Renal pelvis (tissue), 4 donors: ENCODE measurements around the gene CACNA1C. TPM values are rescaled to one million over a fixed set of nuclear protein-coding genes. Genes with fewer than 3 reads are reported as not detected.

Source experiments
- DNase-seq: peaks from one replicate; pipeline ENCODE4 v3.0.0-alpha.2; 2013
- polyA plus RNA-seq, 3 donors: library from polyadenylated mRNA; unstranded; fragments of 120-200 nt; gene quantifications; one replicate each; pipeline ENCODE4 v1.2.1, GENCODE V29; 2013; ENCODE audit not compliant: insufficient read length in 3 of 3

The CACNA1C gene
- polyA plus RNA-seq, 3 donors: 7.1 to 12.2 (median 10.0) TPM

DNA sequence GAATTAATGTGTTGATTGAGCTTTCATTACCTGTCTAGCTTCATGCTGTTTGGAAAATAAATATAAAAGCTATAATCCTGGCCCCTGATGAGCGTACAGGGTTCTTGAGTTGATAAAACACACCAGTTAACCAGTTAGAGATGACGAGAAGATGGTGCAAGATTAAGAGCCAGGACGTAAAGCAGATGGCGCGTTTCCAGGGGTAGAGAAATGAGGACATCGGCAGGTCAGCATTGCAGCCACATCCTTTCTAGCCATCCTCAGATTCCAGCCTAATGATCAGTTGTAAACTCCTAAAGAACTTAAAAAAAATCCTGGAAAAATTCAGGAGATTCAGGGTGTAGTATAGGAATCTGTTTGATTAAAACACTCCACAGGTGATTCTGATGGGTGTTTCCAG lies 203.7 kb downstream of the CACNA1C start:
- no peak for DNase-seq

DNA sequence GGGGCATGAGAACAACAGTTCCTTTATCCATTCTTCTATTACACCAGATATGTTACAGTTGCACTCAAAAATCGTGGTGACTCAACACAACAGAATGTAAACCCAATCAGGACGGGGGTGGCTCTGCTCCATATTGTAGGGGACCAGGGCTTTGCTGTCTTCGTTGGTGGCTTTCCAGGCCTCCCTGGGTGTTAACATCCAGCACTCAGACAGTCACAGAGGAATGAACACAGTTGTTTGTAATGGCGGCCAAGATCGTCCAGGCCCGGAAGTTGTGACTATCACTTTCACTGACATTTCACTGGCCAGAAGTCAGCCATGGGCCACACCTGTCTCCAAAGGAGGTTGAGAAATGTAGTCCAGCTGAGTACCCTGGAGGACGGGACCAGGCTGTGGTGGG lies 204.1 kb downstream of the CACNA1C start:
- DNase-seq: no peak

DNA sequence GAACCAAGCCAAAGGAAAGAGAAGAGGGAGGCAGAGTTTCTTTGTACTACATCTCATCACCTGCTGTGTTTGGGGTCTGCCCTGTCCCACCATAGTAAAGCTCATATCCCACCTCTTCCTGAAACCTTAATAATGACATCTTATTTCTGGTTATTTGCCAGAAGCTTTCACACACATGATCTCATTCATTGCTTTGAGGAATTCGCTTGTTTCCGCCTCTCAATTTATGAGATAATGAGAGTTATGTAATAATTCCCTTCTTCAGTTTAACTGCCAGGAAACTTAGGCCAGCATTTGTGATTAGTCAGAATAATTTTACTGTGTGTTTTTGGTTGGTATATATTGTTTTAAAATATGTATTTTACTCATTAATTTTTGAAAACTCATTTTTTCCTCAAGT lies 205.2 kb downstream of the CACNA1C start:
- DNase-seq: no peak

DNA sequence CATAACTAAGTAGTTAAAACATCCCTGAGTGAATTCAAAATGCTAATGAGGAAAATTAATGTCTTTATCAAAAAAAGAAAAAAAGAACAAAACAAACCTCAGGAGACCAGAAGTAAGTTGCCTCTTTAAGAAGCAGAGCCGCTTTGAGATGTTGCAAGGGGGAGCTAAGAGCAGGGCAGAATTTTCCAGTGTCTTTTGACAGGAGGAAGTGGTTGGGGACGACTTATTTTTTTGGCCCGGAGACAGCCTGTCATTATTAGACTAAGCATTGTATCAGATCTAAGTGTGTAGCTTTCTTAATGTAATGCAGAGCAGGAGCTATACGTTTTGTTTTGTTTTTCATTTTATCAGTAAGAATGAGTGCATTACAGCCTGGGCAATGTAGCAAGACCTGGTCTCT lies 206.6 kb downstream of the CACNA1C start:
- DNase-seq: no peak

DNA sequence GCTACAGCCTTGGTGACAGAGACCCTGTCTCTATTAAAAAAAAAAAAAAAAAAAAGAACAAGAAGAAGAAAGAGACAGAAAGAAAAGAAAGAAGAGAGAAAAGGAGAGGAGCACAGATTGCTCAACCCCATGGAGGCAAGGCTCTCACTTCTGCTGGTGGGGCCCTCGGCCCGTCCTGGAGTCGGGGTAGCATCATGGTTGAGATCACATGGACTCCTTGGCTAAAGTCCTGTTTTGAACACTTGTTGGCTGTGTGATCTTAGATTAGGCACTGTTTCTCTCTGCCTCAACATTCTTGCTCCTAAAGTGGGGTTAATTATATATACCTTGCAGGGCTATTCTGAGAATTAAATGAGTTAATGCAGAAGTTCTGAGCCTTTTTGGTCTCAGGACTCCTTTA lies 207.7 kb downstream of the CACNA1C start:
- DNase-seq: no peak

DNA sequence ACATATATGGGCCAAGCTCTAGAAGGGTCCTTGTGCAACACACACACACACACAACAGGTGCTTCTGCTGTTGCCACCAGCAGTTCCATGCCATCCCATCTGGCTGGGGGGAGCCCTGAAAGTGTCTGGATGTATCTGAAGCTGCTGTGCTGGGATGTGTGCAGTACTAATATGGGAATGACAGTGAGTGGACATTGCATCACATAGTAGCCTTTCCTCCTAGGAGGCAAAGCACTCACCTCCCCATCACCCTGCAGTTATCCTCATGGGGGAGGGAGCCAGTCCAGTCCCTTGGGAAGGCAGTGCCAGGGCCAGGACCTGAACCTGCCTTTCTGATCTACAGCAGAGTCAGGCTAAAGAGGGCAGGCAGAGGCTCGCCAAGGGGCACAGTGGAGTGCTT lies 208.9 kb downstream of the CACNA1C start:
- DNase-seq: no peak

DNA sequence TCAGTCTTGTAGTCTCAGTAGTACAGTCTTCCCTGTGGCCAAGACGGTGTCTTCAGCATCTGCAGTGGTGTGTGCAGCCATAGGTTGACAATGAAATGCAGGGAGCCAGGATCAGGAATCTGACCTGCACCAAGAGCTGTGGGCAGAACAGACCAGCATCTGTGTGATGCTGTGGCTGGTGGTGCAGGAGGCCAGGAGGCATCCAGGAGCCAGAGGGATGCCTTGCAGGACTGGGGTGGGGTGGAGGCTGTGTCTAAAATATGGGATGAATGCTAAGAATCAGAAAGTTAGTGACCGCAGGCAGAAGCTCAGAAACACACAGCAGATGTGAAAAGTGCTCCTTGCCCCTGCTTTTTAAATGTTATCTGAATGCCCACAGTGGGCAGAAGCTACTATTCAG lies 209.7 kb downstream of the CACNA1C start:
- DNase-seq: no peak

DNA sequence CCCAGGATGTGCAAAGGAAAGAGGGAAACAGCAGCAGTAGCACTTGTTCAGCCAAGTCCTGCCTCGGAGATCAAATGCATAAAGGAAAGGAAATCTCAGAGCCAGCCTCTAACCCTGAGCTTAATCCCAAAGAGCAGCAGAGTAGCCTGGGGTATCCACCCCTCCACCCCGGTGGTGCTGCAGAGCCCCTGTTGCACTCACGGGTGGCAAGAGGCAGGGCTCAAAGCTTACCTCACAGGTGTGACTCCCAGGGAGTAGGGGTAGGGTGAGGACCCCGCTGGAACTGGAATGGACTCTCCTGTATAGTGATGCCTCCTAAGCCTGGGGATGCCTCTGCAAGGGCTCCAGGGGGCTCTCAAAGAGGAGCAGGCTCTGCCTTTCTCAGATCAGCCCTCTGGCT lies 211.1 kb downstream of the CACNA1C start:
- DNase-seq: no peak

DNA sequence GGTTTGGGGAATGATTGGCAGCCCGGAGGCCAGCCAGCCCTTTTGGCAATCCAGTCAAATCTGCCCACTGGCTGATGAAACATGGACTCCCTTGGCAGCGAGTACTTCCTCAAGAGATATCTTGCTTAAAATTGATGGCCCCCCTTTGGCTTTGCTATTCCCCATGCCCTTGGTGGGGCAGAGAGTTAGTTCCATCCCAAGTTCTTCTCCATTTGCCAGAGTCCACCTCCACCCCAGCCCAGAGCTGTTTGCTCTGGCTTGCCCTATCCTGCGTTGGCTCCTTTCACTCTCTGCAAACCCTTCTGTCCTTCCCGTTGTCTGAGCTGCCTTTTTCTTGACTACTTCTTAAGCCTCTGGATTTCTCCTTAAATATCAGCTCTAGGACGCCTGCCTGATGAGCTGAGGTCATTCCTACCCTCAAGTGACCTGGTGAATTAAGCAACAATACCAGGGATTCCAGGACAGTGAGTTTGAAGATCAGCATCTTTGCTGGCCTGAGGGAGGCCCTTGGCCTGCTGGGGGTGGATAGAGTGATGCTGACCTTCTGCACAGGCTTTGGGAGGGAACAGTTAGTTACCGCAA lies 212.0 kb downstream of the CACNA1C start:
- DNase-seq: no peak

DNA sequence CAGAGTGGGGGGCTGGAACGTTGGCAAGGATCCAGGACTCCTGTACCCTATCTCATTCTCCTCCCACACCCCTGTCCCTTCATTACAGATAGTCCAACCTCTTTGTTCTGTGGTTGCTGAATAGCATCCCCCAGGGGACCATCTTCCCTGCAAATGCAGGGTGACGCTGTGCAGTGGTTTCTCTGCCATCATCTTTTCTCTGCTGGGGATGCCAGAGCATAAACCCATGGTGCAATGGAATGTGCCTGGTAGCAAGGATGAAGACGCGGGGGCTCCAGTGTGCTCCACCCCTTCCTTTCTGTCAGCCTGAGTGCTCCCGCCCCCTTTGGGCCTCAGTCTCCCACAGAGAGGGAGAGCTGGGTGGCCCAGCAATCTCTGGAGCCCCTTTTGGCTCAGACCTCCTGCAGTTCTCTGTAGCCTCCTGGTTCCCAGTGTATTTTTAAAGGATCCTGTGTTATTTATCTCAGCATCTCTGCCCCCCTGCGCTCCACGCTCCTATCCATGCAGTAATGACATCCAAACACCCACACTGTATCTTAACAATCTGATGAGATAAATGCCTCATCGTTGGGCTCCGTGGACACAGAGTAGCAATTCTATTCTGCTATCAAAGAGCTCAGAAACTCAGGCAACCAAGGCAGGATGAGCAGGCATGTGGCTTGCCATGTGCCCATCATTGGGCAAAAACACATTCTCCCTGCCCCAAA lies 212.8 kb downstream of the CACNA1C start:
- DNase-seq: no peak

DNA sequence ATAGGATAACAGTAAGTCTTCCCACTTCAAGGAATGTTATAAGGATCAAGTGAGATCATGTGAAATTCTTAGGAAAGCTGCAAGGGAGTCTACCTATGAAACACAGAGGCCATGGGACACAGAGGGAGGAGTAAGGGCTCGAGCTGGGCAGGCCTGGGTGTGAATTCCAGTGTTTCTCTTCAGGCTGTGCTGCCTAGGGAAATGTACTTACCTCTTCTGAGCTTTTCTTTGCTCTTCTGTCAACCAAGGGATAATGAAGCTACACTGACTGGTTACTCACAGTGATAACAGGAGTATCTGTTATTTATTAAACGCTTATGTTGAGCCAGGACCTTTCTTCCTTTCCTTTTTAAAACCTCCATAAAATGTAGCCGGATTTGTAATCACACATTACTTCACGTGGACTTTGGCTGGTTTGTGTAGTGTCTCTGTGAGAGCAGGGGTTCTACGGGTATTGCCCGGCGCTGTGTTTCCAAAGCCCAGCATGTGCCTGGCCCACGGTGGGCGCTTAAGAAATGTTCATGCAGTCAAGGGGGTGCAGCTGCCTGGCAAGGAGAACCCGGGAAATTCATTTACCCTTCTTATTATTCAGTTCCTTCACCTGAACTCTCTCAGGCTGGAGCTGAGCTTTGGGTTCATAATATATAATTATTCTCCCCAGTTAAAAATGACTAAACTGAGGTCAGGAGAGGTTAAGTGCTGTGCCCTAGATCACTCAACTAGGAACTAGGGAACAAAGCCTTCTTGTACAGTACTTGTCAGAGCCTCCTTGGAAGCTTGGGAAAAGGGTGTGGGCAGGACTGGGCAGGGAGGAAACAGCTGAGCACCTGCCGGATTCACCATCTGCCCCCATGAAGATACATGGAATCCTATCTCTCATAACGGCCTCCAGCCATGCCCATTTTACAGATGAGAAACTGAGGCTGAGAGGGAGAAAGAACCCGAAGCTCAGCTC lies 214.2 kb downstream of the CACNA1C start:
- DNase-seq: no peak

DNA sequence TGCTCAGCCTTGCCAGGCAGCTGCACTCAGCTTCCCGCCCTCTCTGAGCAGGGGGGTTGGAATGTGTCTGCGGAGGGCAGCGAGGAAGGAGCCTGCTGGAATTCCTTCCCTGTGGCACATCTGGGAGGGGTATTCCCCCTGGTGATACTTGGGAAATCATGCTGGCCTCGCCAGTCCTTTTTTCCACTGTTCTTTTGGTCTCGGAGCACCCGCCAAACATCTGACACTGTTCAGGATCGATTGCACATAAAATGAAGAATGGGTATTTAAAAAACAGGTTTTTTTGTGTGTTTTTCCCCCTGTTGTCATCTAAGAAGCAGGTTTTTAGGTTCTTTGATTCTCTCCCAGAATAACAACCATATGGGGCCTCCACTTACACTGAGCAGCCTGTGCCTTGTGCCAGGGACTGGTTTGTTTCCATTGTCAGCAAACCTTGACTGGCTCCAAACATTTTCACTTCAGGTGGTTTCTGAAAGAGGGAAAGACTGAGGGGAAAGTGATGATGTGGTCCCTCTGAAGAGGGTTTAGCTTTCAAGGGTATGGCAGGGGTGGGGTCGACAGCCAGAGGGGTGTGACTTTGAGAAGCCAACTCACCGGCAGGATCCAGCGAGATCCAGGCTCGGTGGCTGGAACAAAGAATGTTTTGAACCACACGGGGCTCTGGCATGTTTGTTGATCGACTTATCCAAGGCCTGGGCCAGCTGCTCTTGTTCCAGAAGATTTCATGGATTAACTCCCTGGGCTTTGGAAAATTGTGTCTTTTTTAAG lies 215.1 kb downstream of the CACNA1C start:
- no peak for DNase-seq

DNA sequence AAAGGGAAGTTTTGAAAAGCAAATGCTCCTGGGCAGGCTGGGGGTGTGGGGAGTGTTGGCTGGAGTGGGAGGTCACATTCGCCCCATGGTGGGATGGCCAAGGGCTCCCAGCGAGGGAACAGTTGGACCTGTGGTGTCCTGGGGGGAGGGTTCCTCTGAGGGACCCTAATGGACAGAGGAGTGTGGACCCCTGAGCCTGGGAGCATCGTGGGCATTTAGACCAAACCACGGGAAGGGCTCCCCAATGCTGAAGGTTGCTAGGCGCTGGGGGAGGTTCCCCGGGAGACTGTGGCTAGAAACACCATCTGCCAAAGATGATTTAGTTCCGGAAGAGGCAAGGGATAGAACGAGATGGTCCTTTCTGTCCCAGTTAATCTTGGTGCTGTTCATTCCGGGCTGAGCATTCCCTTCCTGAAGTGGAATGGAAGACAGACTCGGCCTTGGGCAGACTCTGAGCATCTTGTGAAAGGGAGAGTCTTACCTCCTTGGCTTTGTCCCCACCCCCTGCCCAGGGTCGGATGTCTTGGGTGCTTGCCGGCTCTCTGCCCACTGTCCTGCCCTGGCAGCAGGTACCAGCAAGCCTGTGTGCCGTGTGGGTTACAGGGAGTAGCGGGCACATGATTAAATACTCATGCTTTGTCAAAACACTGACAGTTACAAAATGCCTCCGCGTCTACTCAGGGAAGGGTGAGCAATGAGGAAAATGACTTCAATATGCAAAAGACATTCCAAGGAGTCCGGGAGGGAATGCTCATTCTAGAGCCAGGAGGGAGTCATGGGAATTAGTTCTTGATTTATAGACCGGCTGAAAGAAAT lies 215.9 kb downstream of the CACNA1C start:
- DNase-seq: no peak

DNA sequence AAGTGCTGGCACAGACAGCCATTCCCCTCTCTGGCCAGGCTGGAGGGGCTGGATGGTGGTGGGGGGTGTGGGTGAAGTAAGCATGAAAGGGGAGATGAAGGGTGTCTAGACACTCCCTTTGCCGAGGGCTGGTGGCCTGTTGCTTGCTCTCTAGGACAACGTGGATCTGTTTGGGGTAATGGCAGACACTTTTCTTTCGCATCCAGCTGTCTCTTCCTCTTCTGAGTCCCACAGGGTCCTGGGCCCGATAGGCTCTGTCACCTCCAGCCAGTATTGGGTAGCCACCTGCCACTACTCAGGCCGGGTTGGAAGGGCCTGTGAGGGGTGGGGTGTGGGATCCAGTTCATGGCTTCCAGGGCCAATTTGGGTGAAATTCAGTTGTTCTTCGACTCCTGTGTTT lies 218.1 kb downstream of the CACNA1C start:
- no peak for DNase-seq

DNA sequence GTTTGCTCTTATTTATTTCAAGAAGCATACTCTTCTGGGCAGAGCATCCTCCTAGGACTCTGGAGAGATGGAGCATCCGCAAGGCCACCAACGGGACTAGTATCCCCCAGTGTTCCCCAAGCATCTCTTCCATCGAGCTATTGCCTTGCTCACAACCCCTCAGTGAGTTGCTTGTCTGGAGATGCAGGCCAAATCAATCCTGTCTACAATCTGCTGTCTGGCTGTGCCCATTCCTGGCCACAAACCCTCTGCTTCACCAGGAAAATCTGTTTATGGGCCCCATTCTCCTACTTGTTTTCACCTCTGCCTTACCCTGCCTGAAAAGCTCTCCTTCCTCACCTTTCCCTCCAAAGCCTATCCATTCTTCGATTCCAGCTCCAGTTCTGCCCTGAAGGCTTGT lies 219.2 kb downstream of the CACNA1C start:
- DNase-seq: no peak

DNA sequence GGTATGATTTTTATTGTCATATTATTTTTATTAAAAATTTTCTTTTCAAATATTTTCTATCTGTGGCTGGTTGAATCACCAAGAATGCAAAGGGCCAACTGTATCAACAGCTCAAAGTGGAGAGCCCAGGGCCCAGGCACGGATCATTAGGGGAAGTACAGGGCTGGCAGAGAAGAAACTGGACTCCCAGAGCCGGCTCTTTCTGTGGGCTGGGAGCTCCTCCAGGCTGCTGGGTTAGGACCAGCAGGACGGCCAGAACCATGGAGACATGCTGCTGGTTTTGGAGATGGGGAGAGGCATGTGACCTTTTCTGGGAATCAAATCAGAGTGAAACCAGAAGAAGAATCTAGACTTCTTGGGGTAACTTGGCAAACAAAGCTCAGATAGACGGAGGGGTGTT lies 220.5 kb downstream of the CACNA1C start:
- no peak for DNase-seq

DNA sequence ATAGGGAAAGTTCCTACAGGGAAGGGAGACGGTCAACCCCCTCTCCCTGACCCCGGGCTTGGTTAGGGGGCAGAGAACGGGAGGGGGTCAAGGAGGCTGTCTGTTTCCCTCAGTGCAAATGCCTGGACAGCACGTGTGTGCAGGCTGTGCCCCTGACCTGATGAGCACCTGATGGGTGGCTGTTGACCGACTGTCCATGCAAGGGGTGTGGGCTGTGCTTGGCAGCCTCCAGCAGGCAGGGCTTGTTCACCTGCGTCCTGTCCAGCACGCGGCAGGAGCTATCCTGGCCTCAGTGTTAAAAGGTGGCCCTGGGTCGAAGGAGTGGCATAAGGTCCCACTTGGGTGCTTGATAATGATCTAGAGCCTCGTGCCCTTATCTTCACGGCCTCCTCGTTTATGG lies 221.0 kb downstream of the CACNA1C start:
- no peak for DNase-seq

DNA sequence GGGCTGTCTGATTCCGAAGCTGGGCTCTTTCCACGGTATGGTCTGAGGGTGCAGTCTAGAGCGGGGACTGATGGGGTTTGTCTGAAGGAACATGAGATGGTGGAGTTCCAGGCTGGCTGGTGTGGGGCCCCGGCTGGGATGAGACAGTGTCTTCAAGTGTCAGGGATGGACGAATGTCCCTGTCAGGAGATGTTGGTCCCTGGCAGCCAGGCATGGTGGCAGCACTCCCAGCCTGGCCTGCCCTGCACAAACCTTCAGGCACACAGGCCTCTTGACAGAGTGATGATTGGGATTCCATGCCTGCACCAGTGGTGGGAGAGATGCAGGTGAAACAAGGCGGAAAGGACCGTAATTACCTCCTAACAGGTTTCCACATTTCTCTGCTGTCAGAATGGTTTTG lies 221.9 kb downstream of the CACNA1C start:
- DNase-seq: no peak

DNA sequence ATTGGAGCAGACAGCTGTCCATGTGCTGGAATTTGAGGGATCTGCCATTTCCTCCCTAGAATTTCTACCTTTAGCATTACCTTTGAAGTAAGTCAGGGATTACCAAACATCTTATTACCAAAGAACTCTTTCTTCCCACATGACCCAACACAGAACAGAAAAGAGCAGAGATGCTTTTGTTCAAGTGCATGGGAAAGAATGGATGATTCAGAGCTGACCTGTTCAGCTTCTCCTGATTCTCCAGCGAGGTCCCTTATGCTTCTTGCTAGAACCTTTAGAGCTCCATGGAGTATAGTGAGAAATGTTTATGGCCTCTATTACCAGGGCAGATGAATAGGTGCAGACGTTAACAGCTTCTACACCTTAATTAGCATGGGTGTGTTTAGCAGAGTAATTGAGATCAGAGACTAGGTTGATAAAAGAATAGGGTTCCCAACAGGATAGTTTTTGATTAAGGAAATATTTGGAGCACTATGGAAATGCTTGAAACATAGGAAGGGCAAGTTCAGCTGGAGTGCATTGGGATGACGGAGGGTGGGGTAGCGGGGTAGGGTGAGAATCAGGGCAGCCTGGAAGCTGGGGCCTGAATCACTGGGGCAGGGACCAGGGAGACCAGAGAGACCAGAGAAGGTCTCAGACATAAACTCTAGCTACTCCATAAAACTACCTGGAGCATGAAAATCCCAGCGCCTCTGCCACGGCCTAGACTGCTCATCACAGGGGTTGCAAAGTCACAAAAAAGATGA lies 223.7 kb downstream of the CACNA1C start:
- no peak for DNase-seq

DNA sequence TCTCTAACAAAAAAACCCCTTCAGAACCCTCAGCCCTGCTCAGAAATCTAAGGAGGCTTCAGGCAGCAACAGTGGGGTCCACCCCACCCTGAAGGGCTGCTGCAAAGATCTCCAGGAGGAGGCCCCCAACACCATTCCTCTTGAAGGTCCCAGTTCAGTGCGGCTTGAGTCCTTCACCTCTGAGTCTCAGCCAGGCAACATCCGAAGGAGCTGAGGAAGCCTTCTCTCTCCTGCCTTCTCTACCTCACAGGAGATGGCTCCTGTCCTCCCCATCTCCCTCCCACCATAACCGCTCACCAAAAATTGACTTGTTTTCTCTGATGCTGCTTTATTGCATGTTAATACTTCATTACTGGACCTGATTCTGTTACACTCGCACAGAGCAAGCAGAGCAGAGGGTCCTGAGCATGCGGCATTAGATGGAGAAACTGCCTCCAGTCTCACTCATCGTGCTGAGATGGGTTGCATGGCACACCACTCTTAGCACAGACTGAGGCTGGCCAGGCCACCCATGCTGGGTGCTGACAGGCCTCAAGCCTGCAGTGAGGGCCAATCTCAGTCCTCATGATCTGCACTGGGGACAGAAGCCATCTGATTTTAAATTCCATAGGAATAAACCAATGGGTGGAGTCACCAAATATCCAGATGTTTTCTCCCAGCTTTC lies 224.8 kb downstream of the CACNA1C start:
- DNase-seq: no peak
